Stimulated activated CD8-positive, alpha-beta memory T cell treated with anti-CD3 and anti-CD28 coated beads, Interleukin-4, amount 100 ng/mL, for 24 hours (primary cell): ENCODE data around the gene MCU.
"Not testable (repeated sequence)": the region's sequence is repeated elsewhere in the genome, so short reads cannot be mapped to it uniquely, and the experiment has no call there.

ENCODE experiments used
- DNase-seq: peaks from one replicate; pipeline ENCODE4 v3.0.0-alpha.2; 2020; ENCODE audit warnings: low read depth

MCU gene

DNA sequence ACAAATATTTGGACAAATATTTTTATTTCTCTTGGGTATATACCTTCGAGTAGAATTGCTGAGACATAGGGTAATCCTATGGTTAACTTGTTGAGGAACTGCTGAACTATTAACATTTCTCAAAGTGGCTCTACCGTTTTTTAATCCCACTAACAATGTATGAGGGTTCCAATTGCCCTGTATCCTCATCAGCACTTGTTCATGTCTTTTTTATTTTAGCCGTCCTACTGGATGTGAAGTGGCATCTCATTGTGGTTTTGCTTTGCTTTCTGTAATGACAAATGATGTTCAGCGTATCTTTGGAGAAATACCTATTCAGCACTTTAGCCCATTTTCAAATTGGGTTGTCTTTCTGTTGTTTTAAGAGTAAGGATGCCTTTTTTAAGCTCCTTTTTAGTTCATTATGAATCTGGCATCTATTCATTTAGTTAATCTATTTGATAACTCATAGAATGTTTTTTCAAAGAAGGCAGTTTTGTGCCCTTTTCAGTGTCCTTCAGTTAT lies 40.0 kb downstream of the MCU start:
- no peak for DNase-seq

DNA sequence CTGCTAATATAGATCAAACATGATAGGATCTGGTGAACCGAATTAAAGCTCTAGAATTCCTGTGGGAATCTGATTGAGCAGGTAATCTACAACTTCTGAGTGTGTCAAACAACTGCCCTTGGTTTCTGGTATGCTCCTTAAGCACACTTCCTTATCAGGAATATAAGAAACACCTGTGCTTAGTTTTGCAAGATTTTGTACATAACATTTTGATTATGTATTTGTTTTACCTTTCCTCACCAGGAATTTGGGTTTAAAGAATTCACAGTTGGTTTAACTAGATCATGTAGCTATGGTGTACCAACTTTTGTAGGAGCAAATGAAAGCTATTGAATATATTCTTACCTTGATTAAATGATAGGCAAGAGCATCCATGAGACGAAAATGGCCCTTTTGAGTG lies 40.6 kb downstream of the MCU start:
- DNase-seq = no peak

DNA sequence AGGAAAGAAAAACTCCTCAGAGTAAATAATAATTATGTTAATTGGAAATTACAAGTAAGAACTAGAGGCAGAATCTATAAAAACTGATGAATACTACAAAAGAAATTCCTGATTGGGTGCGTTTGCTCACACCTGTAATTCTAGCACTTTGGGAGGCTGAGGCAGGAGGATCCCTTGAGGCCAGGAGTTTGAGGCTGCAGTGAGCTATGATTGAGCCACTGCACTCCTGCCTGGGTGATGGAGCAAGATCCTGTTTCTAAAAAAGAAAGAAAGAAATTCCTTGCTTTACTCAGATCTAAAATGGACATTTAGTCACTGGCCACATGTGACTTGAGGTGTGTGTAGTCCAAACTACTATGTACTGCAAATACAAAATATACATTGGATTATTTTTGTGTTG lies 42.0 kb downstream of the MCU start:
- DNase-seq = no peak

DNA sequence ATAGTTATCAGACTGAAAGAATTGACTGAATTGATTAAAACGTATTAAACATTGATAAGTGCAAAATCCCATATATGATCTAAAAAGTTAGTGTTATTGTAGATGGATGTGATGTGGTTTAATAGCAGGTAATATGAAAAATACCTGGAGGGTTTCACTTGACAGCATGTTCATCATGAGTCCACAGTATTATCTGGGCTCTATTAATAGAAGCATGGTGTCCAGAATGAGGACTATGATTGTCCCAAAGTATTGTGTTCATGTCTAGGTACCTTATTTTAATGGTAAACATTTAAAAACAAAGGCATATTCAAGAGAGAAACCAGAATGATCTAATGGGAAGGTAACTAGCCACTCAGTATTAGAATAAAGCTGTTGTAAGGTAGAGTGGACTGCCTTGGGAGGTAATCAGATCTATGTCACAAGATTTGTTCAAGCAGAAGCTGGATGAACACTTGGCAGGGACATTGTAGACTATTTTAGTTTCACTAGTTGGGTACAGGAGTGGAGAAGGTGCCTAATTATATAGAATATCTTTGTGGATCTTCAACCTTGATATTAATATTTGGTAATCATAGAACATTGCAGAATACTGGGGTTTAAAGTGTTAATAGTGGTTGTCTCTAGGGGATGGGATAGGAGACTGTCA lies 43.5 kb downstream of the MCU start:
- no peak for DNase-seq

DNA sequence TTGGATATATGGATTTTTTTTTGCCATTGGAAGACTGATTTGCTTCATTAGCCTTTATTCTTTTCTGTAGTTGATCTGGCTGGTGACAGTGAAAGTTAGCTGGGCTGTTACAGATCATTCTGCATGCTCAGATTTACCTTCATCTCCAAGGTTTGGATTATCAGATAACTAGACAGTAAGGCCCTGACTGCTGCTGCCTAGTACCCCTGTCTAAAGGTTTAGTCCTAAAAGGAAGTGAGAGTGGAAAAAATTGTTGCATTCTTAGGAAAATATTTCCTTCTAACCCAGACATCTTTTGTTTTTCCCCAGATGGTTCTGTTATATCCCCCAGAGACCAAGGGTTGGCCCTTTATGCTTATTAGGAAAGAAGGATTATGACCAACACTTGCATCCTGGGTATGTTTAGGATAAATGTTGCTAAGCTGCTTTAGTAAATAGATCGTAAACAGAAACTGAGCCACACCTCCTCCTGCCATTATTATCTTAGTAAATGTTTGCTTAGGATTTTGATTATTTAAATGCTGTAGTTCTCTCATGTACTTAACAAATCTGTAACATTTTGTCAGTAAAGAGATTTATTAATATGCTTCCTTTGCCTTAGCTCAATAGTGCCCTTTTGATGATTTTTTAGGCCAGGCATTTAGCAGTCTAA lies 44.4 kb downstream of the MCU start:
- no peak for DNase-seq

DNA sequence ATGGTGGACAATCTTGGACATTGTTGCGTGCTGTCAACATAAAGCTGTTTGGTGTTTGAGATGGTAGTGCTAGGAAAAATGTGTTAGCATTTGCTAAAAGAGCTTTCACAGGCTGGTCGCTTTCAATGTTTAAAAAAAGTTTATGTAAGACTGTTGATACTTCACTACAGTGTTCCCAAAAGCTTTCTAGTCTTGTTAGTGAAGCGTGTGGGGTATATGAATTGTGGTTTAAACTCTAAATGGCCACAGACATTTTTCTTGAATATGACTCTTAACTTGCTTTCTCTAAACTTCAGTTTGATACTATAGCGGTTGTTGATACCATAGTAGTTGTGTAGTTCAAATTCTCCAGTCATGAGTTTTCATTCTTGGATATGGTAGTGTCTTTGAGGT lies 44.9 kb downstream of the MCU start:
- DNase-seq = no peak

DNA sequence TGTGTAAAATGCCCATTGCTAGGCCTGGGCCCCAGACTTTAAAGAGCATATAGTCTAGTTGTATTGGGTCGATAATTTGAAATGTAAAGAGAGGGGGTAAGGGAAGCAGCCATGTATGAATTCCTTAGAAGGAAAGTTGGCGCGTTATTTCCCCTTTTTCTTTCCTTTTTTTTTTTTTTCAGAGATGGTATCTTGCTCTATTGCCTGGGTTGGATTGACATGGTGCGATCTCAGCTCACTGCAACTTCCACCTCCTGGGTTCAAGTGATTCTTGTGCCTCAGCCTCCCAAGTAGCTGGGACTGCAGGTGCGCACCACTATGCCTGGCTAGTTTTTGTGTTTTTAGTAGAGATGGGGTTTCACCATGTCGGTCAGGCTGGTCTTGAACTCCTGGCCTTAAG lies 45.4 kb downstream of the MCU start:
- not testable (repeated sequence) for DNase-seq

DNA sequence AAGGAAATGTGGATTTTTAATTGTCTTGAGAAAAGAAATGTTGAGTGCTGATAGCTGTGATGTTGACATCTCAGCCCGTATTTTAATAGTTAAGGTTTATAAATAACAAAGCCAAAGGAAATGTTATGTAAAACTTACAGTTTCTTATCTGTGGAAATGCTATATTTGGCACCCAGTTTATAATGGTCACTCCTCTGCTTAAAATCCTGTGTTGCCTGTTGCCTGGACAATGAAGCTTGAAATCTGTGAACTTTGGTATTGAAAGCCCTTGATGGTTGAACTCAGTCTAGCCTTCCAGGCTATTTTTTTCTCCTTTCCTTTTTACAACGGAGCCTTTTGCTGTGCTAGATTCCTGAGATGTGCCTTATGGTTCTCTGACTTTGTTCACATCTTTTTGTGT lies 46.5 kb downstream of the MCU start:
- DNase-seq = no peak

DNA sequence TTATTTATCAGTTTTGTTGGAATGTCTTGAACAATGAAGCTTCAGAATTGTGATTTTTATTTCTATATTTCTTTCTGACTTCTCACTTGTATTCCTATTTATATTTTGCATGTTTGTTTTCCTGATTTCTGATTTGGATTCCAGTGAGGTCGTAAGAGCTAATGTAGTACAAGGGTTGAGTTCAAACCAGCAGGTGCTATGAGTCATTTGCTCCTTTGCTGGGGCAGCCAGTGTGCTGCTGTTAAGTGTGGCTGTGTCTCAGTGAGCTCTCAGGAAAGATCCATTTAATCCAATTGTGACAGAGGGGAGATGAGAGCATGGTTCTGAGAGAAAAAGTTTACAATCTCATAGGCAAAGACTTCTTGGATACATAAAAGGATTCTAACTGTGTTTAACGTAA lies 48.6 kb downstream of the MCU start:
- no peak for DNase-seq

DNA sequence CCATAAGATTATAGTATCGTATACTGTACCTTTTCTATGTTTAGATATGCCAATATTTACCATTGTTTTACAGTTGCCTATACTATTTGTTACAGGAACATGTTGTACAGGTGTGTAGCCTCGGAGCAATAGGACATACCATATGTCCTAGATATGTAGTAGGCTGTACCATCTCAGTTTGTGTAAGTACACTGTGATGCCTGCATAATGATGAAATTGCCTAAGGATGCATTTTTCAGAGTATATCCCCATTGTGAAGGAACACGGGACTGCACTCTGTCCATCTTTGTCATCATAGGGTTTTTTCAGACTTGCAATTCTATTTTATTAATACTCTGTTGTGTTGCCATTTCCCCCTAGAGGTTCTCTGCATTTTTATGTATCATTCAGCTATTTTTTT lies 50.1 kb downstream of the MCU start:
- DNase-seq = no peak

DNA sequence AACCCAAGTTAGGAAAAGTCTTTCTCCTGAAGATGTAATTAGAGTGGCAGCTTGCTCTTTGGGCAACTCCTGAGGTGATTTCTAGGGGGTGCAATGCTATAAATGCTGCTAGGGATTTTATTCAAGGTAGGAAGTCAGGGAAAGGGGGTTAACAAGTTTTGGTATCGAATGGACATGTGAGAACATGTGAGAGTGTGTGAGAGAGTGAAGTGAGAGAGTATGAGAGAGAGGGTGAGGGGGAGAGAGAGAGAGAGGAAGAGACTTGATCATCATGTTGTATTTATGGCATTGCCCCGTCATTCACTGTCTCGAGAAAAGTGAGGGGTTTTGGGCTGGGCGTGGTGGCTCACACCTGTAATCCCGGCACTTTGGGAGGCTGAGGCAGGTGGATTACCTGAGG lies 50.9 kb downstream of the MCU start:
- no peak for DNase-seq

DNA sequence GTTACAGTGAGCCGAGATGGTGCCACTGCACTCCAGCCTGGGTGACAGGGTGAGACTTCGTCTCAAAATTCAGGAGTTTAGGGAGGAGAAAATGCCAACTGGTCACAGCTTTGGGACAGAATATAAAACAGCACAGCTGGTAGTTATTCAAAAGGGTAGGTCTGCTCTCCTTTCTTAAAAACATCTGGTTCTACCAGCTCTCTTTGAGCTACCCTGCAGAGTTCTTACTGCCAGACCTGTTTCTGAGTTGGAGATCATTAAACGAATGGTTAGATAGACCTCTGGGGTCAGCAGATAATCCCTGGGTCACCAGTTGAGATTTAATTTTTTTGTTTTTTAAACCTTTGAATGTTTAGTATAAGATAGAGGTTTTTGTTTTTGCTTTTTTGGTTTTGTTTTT lies 52.6 kb downstream of the MCU start:
- DNase-seq = no peak

DNA sequence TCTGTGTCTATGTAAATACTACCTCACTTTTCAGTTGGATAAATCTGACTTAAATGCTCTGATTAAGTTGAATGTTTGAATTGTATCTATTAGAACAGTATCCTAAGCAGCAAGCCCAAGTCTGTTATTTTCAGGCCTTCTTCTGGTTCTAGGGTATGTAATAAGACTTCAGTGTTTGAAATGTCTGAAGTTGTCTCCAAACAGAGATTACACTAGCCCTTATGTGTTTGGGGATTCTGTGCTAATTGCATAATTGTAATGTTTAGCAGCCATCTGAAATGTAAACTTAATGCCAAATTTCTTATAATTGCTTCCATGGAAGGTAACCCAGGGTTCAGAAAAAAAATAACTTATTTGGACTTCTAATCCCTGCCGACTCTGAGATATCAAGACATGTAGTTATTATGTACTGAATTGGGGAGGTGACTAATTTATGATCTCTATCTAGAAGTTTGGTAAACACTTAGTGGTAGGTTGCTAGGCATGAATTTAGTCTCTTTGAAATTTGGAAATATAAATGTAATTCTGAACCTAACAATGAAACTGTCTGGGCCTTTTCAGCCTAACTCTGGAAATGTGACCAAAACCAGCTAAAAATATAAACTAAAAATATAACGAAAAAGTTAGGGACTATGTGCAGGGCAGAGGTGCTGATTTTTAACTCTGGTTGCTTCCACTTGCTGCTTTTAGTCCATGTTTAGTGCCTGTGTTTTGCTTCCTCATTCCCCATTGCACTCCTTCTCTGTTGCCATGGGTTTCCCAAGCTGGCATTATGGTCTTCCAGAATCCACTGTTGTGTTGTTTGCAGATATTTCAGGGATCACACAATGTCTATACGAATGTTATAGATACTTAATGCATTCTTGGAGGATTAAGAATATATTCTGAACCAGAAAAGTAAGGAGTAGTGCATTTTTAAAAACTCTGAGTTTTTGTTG lies 54.8 kb downstream of the MCU start:
- DNase-seq = no peak

DNA sequence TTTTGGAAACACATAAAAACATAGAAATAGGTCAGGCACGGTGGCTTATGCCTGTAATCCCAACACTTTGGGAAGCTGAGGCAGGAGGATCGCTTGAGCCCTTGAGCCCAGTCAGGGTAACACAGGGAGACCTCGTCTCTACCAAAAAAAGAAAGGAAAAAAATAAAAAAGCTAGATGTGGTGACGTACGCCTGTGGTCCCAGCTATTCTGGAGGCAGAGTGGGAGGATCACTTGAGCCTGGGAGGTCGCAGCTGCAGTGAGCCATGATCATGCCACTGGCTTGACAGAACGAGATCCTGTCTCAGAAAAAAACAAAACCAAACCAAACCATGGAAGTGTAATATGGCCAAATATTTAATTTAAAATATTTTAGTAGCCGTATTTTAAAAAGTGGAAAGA lies 55.6 kb downstream of the MCU start:
- DNase-seq = no peak

DNA sequence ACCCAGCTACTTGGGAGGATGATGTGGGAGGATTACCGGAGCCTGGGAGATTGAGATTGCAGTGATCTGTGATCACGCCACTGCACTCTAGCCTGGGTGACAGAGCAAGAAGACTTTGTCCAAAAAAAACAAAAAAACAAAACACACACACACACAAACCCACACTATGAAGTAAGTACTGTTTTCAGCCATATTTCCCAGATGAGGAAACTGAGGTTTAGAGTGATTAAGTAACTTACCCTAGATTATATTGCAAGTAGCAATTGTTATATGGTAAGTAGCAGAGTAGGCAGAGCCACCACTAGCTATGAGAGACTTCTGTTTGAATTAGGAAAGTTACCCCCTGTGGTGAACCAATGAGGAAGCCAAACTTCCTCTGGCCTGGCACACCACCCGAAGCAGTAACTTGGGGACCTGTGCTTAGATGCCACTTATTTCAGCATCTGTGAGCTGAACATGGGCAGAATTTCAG lies 61.9 kb downstream of the MCU start:
- DNase-seq = no peak

DNA sequence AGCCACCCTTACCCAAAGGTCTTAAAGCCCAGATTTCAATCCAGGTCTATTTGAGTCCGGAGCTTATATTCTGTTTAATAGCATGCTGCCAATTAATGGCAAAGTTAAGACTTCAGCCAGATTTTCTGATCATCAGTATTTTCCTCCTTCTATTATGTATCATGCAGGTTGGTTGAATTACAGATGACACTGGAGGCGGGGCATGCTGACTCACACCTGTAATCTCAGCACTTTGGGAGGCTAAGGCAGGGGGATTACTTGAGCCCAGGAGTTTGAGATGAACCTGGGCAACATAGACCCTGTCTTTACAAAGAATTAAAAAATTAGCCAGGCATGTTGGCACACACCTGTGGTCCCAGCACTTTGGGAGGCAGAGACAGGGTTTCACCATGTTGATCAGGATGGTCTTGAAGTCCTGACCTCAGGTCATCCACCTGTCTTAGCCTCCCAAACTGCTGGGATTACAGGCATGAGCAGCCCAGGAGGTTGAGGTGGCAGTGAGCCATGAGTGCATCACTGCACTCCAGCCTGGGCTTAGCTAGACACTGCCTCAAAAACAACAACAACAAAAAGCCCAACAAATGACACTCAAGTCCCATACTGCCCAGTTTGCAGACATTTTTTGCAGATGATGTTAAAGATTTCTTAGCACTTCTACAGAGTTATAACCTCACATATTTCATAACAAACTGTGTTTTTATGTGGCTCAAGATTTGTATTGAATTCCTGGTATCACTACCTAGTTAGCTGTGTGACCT lies 62.5 kb downstream of the MCU start:
- no peak for DNase-seq

DNA sequence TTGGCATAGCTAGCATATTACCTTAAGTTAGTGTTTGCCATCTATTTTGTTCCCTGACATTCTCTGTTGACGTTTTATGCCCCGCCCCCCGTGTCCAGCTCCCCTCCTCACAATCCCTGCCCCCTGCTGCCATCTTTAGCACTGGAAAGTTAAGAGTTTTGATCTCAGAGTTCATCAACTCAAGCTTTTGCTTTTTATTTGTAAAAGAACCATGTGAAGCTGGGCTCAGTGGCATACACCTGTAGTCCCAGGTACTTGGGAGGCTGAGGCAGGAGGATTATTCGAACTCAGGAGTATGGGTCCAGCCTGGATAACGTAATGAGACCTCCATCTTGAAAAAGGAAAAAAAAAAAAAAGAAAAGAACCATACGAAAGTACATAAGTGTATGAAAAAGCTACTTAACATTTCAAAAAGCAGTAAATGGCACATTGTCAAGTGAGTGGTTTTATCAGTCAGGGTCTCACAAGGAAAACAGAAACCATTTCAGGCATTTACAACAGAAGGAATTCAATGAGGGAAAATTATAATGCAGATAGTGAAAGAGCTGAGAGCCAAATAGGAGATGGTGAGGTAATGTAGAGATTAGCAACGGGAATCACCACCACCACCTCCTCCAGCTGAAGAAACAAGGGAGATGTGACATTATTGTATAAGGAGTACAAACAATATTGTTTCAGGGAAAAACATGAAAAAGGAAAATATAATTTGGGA lies 64.9 kb downstream of the MCU start:
- DNase-seq = no peak

DNA sequence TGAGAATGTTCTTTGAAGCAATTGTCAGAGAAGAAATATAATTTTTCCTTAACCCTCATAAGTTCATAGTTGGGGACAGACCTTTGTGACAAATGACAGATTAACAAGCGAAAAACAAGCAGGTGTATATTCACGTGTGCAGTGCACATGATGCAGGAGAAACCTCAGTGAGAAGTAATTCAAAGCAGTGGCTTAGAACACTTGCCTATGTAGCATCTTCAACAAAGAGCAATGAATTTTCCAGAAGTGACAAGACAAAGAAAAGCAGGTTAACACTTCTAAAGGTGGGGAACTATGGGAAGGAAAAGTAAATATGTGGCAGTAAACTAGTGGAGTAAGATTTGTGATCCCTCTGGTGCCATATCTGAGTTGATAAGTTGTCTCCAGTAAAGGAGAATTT lies 65.8 kb downstream of the MCU start:
- no peak for DNase-seq

DNA sequence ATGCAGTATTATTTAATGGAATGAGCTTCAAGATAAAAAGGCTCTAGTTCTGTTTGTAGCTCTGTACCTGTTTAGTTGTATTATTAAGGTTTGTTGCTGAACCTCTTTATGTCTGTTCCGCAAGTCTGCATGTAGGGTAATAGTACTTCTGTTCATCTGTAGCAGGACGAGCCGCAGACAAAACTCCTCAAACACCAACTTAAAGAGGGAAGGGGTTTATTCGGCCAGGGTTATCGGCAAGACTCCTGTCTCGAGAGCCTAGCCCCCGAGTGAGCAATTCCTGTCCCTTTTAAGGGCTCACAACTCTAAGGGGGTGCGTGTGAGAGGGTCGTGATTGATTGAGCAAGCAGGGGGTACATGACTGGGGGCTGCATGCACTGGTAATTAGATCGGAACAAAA lies 67.0 kb downstream of the MCU start:
- not testable (repeated sequence) for DNase-seq

DNA sequence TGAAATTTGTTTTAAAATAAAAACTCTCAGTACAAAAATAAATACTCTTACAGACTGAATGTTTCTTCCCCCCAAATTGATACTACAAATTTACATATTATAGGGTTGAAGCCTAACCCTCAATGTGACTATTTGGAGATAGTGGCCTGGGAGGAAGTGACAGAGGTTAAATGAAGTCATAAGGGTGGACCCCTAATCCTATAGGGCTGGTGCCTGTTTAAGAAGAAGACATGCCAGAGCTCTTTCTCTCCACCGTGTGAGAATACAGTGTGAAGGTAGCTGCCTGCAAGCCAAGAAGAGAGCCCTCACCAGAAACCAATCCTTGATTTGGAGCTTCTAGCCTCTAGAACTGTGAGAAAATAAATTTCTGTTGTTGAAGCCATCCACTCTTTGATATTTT lies 67.6 kb downstream of the MCU start:
- DNase-seq = no peak

DNA sequence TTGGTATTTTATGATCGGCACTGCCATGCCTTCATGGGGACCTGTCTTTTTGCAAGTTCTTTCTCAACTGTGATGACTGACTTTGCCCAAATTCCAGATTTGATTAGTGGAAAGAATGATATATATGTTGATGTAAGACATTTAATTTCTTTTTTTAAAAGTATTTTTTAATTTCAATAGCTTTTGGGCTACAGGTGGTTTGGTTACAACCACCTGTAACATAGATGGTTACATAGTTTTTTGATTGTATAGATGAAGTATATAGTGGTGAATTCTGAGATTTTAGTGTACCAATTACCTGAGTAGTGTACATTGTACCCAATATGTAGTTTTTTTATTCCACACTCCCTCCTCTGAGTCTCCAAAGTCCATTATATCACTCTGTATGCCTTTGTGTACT lies 69.6 kb downstream of the MCU start:
- no peak for DNase-seq
